Measurements from ENCODE around the gene BRAP.
"Not testable (repeated sequence)": the region's sequence is repeated elsewhere in the genome, so short reads cannot be mapped to it uniquely, and the experiment has no call there.

BRAP gene

DNA sequence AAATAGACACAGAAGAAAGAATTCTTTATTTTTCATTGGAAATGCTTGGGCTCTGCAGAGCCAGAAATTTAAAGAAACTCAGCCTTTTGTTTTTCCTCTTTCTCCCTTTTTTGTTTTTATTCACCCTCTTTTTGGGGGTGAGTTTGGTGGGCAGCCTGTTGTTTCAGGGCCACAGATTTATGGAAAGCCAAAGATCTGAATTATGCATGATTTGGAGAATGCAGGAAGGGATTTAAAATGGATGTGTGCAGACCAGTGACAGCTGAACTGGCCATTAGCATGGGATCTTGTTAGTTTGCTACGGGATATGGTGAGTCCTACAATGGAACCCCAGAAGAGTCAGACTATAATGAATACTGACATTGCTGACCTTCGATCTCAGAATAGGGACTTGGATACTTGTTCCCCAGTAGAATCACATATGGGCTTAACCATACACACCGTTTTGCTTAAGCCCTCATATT lies 79.0 kb downstream of the BRAP start:
- no peak for DNase-seq

DNA sequence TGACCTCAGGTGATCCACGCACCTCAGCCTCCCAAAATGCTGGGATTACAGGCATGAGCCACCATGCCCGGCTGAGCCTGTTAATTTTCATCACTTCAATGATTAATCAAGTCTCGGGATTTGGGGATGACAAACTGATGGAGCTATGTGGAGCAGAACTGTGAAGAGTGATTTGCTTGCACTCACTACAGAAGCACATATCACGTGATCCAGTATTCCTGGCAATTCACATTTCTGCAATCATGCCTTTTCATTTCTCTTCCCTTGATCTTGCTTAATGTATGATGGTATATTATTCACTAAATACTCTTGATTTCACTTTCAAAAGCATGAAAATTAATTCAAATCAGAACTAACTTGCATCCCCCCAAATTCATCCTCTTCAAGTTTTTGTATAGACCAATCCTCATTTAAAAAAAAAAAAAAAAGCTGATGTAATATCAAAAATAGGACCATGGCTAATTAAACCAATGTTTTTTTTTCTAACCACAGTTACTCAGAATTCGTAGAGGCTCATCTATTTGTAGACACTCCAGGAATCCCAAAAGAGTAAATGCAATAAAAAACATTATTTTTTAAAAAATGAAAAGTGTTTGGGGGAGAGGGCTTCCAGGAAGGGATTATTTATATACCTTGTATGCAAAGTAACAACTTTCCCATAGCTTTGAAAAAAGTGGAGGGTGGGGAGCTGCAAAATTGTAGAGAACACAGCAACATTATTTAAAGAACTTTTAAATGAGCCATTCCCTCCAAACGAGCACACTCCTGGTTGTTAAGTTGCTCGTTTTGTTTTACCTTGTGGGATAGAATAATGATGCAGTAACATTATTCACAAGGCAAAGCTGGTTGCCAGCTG lies 79.6 kb downstream of the BRAP start:
- no peak for DNase-seq

DNA sequence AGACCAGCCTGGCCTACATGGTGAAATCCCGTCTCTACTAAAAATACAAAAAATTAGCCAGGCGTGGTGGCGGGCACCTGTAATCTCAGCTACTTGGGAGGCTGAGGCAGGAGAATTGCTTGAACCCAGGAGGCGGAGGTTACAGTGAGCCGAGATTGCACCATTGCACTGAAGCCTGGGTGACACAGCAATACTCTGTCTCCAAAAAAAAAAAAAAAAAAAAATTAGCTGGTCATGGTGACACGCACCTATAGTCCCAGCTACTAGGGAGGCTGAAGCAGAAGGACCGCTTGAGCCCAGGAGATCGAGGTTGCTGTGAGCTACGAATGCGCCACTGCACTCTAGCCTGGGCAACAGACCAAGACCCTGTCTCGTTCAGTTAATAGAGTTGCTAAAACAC lies 82.9 kb downstream of the BRAP start:
- not testable (repeated sequence) for DNase-seq

DNA sequence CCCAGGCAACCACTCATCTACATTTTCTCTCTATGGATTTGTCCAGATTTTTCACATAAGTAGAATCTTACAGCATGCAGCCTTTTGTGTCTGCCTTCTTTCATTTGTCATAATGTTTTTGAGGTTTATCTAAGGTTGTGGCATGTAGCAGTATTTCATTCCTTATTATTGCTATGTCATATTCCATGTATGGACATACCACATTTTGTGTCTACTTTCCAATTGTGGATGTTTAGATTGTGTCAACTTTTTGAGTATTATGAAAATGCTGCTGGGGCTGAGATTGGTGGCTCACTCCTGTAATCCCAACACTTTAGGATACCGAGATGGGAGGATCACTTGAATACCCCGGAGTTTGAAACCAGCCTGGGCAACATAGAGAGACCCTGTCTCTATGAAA lies 83.4 kb downstream of the BRAP start:
- DNase-seq, result no peak

DNA sequence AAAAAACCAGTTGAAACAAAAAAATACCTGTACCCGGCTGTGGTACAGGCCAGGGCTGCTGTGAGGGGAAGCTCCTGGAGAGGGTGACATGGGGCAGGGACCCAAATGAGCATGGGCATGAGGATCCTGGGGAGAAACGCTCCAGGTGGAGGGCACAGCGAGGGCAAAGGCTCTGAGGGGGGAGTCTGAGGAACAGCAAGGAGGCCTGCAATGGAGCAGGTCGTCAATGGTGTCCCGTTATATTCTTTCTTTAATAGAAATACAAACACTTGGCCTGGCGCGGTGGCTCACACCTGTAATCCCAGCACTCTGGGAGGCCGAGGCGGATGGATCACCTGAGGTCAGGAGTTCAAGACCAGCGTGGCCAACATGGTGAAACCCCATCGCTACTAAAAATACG lies 84.8 kb downstream of the BRAP start:
- not testable (repeated sequence) for DNase-seq

DNA sequence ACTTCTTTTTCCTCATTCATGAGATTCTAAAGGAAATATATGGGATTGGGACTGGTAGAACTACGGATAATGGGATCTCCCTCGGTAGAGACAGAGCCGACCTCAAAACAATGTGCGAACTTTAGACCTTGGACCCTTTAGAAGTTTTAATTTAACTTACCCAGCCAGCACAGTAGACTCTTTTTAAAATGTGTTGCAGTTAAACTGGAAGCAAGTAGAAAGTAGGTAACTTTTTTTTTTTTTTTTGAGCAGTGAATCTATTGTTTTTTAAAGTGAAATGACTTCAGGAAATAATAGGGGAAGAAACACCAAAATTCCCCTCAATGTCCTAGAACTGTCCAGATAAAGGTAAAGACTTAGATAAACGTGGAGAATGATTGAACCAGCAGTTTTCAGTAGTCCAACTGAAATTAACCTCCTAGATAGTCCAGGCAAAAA lies 85.5 kb downstream of the BRAP start:
- no peak for DNase-seq

DNA sequence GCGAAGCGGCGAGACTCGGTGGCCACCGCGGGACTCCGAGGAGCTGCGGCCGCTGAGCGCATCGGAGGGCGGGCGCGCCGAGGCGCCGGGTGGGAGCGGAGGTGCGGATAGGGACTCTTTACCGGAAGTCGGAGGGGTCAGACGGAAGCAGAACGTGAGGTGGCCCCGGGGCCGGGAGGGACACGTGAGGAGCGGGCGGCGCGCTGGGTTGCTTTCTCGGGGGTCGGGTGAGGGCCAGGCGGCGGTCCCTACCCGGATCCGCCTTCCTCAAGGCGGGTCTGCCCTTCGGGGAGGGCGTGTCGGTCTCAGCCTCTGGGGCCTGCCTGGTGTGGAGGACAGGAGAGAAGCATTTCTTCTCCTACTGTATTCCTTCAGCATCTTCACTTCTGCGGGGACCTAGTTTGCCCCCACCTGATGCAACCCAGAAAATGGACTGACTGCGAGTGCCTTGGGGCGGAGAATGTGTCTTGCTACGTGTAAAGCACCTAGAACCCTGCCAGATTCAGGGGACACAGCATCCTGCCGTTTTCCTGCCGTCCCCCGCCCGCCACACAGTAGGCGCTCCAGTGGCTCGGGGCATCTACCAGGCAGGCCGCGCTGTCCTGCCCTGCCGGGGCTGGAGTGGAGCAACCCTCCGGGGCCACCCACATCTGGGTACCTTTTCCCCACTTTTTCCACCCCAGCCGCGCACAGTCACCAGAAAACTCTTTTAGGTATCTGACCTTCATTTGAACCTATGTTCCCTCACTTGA lies 86.1 kb downstream of the BRAP start:
- peak; percentile 71 for DNase-seq

DNA sequence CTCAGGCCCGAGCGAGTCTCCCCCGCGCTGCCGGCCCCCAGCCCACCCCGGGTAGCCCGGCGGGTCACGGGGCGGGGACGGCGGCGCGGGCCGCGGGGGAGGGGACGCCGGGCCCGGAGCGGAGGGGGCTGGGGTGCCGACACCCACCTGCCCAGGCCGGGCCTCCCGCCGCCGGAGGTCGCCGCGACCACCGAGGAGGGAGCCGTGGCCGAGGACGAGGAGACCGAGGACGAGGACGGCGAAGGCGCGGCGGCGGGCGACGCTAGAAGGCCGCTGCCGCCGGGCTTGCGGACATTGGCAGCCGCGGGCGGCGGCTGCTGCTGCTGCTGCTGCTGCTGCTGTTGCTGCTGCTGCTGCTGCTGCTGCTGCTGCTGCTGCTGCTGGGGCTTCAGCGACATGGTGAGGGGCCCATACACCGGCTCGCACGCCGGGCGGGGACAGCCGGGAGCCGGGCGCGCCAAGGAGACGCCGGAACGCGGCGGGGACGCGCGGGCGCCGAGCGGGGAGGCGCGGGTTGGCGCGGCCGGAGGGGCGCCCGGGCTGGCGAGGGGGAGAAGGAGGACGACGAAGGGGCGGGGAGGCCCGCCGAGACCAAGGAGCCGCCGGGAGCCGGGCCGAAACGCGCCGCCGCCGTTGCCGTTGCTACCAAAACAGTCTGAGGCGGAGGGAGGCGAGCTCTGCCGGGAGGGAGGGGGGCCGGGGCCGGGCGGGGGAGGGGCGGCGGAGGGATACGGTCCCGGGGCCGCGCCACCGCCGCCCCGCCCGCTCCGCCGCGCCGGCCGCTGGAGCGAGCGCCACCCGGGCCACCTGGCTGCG lies 86.9 kb downstream of the BRAP start, which contains the start of gene ATXN2:
Gene ATXN2 (minus strand): TSS at position 679 of the 816 bp plus-strand sequence. CDS start 281 bp downstream, at position 398.
- no peak for DNase-seq

DNA sequence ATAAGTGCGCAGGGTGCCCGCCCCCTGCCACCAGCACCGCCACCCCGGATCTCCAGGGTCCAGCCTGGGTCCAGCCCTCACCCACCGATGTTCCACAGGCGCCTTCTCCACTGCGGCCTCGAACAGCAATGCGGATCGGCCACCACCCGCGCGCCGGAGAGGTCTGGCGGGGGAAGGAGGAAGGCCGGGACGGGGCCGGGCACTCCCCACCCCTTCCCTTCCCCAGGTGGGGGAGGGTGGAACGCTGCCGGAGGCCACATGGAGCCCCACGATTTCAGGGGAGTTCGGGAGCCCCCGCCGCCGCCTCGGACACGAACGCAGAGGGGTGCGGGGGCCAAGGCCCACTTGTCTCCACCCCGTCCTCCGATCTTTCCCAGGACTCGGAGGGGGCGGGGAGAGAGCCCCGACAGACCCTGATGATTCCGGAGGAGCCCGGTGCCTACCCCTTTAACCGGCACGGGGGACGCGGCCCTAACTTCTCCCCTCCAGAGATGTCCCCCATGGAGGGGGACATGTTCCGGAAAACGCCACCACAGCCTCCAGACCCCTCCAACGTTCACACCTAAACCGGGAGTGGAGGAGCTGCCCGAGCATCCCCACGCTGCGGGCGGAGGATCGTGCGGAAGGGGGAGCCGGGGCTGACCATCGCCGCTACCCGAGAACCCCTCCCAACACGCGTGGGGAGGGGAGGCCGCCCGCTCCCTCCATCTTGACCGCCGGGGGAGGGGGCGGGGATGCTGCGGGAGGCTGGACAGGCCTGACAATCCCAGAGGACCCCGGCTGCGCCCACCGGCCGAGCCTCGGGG lies 87.7 kb downstream of the BRAP start:
- DNase-seq, result no peak

DNA sequence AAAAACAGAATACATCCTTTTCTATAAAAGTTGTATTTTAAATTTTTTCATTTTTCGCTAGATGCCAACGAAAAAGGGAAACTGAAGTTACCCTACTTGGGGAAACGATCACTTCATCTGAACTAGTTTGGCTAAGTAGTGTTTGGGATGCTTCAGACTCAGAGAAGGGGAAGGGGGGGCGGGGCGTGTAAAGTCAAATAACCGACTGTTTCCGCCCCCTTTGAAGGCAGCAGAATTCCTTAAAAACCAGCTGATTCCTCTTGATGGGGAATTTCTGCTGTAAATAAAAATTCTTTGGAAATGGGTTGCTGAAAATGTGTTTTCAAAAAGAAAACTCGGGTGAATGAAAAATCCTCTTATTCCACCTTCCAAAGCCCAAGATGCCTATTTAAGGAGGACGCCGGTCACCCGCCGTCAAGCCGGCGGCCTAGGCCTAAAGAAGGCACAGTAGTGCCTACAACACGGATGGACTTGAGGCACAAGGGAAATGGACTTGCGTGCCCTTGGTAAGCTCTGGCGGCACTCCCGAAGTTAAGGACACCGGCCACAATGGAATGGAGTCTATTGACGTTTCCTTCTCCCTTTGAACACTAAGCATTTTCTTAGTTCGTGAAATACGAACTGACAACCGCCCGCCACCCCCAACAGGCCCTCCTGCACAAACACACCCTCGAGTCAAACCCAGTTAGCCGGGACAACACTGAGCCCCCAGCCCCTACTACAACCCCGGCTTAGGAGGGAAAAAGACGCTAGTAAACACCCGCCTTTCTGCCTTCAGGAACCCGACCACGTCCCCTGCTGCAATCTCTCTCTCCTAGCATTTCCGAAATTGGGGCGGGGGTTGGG lies 88.5 kb downstream of the BRAP start:
- peak; percentile 67 for DNase-seq

DNA sequence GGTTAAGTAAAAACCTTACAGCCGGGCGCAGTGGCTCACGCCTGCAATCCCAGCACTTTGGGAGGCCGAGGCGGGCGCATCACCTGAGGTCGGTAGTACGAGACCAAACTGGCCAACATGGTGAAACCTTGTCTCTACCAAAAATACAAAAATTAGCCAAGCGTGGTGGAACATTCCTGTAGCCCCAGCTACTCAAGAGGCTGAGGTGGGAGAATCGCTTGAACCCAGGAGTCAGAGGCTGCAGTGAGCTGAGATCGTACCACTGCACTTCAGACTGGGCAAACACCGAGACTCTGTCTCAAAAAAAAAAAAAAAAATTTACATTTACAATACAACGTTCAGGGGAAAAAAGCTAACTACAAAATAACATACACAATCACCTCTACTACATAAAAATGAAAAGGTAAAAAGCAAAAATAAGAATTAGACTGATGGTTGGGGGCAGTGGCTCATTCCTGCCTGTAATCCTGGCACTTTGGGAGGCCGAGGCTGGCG lies 90.4 kb downstream of the BRAP start:
- DNase-seq, result not testable (repeated sequence)

All from MV-4-11 (cell line).